Measurements from ENCODE around the gene NDRG4. TPM values are rescaled to one million over a fixed set of nuclear protein-coding genes. Genes with fewer than 3 reads are reported as not detected.
"Not testable (repeated sequence)": the region's sequence is repeated elsewhere in the genome, so short reads cannot be mapped to it uniquely, and the experiment has no call there.

Gene NDRG4
- polyA plus RNA-seq, 1 of the 3 experiments (the other 2 are of a cell fraction), result 52.0 TPM

GRCh38 chr16:58490065-58490464 lies 9.9 kb upstream of the NDRG4 start (continued):
- no peak for TF ChIP-seq CTCF (IDR thresholded peaks at IDR 0.05)
- no peak for TF ChIP-seq GATA2 (CRISPR knock-in tag; IDR thresholded peaks at IDR 0.05)
- TF ChIP-seq RAD21 (IDR thresholded peaks at IDR 0.05; ENCODE audit: low read length), result no peak
- no peak for TF ChIP-seq TEAD4 (IDR thresholded peaks at IDR 0.05; ENCODE audit: borderline replicate concordance, insufficient read depth)

GRCh38 chr16:58490539-58490938 lies 9.4 kb upstream of the NDRG4 start:
- not testable (repeated sequence) for H3K36me3 ChIP-seq (replicated peaks in 1 of 2; ENCODE audit: control insufficient read depth in 1 of 2, insufficient read depth in 2 of 2, low read length in 1 of 2); H3K4me3 ChIP-seq (ENCODE audit: low read depth in 2 of 2, low read length in 1 of 2); H3K27ac ChIP-seq (ENCODE audit: low read depth in 2 of 2, low read length in 1 of 2); H3K9ac ChIP-seq; H3K9me2 ChIP-seq; H3K79me2 ChIP-seq (ENCODE audit: insufficient read depth); H3K27me3 ChIP-seq (ENCODE audit: insufficient read depth); H3K9me3 ChIP-seq; H4K20me1 ChIP-seq (ENCODE audit: insufficient read depth); DNase-seq; H2AFZ ChIP-seq (ENCODE audit: low read depth); H3K4me2 ChIP-seq; H3F3A ChIP-seq (replicated peaks; ENCODE audit: insufficient read depth)
- peaks cover 3 to 30% of the 10 kb centered on the region in 2 experiments; a peak in 2 of 4 replicates for H3K4me1 ChIP-seq (ENCODE audit: control insufficient read depth in 1 of 2, insufficient read depth in 2 of 2, low read depth in 1 of 2, low read length in 1 of 2)
- WGBS (ENCODE audit: low lambda C conversion rate), result 91% methylated on average over 7 of the region's 8 CpGs
- CTCF ChIA-PET, result interaction anchor here (13.4 kb wide), 1 partner anchor 149 kb away, joined by 542 read pairs; no protein-coding TSS in a partner anchor
- POLR2A ChIA-PET, result interaction anchor here (0.5 kb wide), 1 partner anchor 367 kb away, joined by 5 read pairs; no protein-coding TSS in a partner anchor

DNA sequence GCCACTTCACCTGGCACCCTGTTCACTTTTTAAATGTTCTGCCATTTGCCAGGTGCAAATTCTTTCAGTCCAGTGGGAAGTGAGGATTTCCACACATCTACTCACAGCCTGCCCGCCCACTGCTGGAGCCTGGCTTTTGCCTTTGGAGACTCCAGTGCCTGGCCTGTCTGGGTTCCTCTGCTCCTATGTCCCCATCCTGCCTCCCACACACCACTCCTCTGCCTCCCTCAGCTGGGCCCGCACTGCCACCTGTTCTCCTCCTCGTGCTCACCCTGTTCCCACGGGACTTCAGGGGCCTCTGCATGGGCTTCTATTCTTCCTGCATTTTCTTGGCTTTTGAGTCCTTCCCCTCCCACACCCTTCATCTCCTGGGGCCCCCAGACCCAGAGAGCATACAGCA lies 7.9 kb upstream of the NDRG4 start:
- no peak overlapping the region for H3K4me2 ChIP-seq
- H3K4me1 ChIP-seq (ENCODE audit: control insufficient read depth in 1 of 2, insufficient read depth in 2 of 2, low read depth in 1 of 2, low read length in 1 of 2), result peaks cover 6 to 41% of the 10 kb centered on the region in 2 experiments; a peak in 2 of 4 replicates
- peaks cover 10% of the 10 kb centered on the region for H3F3A ChIP-seq (replicated peaks; ENCODE audit: insufficient read depth)
- 91% methylated on average over 4 of the region's 4 CpGs for WGBS (ENCODE audit: low lambda C conversion rate)
- H3K27me3 ChIP-seq (ENCODE audit: insufficient read depth), result no peaks in the 10 kb centered on the region
- no peak overlapping the region for H2AFZ ChIP-seq (ENCODE audit: low read depth)
- H3K79me2 ChIP-seq (ENCODE audit: insufficient read depth), result no peaks in the 10 kb centered on the region
- no peaks in the 10 kb centered on the region for H3K36me3 ChIP-seq (replicated peaks in 1 of 2; ENCODE audit: control insufficient read depth in 1 of 2, insufficient read depth in 2 of 2, low read length in 1 of 2)
- H4K20me1 ChIP-seq (ENCODE audit: insufficient read depth), result no peaks in the 10 kb centered on the region
- DNase-seq, result no peak
- no peak overlapping the region for H3K27ac ChIP-seq (ENCODE audit: low read depth in 2 of 2, low read length in 1 of 2)
- POLR2A ChIA-PET, result no interaction called here
- no peaks in the 10 kb centered on the region for H3K9me2 ChIP-seq
- no peak overlapping the region for H3K4me3 ChIP-seq (ENCODE audit: low read depth in 2 of 2, low read length in 1 of 2)
- no peaks in the 10 kb centered on the region for H3K9me3 ChIP-seq
- H3K9ac ChIP-seq, result no peak overlapping the region
- CTCF ChIA-PET, result interaction anchor here (1.3 to 13.4 kb wide), 3 partner anchors 27 to 169 kb away, joined by 4 to 542 read pairs (median 7); no protein-coding TSS in a partner anchor
- TF ChIP-seq ELF1 (IDR thresholded peaks at IDR 0.05), result no peak
- TF ChIP-seq, protein P1, sequence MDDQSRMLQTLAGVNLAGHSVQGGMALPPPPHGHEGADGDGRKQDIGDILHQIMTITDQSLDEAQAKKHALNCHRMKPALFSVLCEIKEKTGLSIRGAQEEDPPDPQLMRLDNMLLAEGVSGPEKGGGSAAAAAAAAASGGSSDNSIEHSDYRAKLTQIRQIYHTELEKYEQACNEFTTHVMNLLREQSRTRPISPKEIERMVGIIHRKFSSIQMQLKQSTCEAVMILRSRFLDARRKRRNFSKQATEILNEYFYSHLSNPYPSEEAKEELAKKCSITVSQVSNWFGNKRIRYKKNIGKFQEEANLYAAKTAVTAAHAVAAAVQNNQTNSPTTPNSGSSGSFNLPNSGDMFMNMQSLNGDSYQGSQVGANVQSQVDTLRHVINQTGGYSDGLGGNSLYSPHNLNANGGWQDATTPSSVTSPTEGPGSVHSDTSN (IDR thresholded peaks at IDR 0.05), result no peak
- TF ChIP-seq TAF1 (IDR thresholded peaks at IDR 0.05; ENCODE audit: borderline replicate concordance, low read depth, low read length), result no peak
- TF ChIP-seq MEF2A (IDR thresholded peaks at IDR 0.05; ENCODE audit: borderline replicate concordance, low read depth), result no peak
- no peak for TF ChIP-seq FOXJ3 (CRISPR knock-in tag; IDR thresholded peaks at IDR 0.05)
- no peak for TF ChIP-seq JUND (IDR thresholded peaks at IDR 0.05)
- no peak for TF ChIP-seq EZH2phosphoT487 (IDR thresholded peaks at IDR 0.05; ENCODE audit: borderline replicate concordance, low read depth)
- no peak for TF ChIP-seq SIN3A (IDR thresholded peaks at IDR 0.05; ENCODE audit: borderline replicate concordance, low read depth, low read length)
- no peak for TF ChIP-seq NFIC (IDR thresholded peaks at IDR 0.05; ENCODE audit: borderline replicate concordance)
- no peak for TF ChIP-seq CTCF (IDR thresholded peaks at IDR 0.05)
- no peak for TF ChIP-seq ZBTB33 (IDR thresholded peaks at IDR 0.05; ENCODE audit: borderline replicate concordance, low read depth)
- TF ChIP-seq YY1 (IDR thresholded peaks at IDR 0.05; ENCODE audit: low read depth), result no peak
- no peak for TF ChIP-seq RFX5 (IDR thresholded peaks at IDR 0.05; ENCODE audit: low read length)
- no peak for TF ChIP-seq NRF1 (IDR thresholded peaks at IDR 0.05; ENCODE audit: low read depth, low read length)
- no peak for TF ChIP-seq EP300 (IDR thresholded peaks at IDR 0.05; ENCODE audit: borderline replicate concordance in 1 of 2, low read depth in 1 of 2, low read length in 1 of 2)
- TF ChIP-seq SMC3 (IDR thresholded peaks at IDR 0.05; ENCODE audit: low read depth, low read length), result no peak

Measured in SK-N-SH (cell line).